GM18517 (cell line): ENCODE measurements around the gene OMG.
"Not testable (repeated sequence)": the region's sequence is repeated elsewhere in the genome, so short reads cannot be mapped to it uniquely, and the experiment has no call there.

ENCODE experiments used
- ATAC-seq: cut with Tn5 transposase; IDR thresholded peaks from one replicate; pipeline ENCODE4 v1.9.1; 2021; ENCODE audit warnings: mild to moderate bottlenecking, moderate library complexity; ENCODE audit not compliant: unreplicated experiment

The OMG gene, protein sequence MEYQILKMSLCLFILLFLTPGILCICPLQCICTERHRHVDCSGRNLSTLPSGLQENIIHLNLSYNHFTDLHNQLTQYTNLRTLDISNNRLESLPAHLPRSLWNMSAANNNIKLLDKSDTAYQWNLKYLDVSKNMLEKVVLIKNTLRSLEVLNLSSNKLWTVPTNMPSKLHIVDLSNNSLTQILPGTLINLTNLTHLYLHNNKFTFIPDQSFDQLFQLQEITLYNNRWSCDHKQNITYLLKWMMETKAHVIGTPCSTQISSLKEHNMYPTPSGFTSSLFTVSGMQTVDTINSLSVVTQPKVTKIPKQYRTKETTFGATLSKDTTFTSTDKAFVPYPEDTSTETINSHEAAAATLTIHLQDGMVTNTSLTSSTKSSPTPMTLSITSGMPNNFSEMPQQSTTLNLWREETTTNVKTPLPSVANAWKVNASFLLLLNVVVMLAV

GRCh38 chr17:31297090-31297489, at the start of gene OMG:
Gene OMG (minus strand): TSS chr17:31297239. CDS start chr17:31296331, 908 bp downstream.
- no peak for ATAC-seq

DNA sequence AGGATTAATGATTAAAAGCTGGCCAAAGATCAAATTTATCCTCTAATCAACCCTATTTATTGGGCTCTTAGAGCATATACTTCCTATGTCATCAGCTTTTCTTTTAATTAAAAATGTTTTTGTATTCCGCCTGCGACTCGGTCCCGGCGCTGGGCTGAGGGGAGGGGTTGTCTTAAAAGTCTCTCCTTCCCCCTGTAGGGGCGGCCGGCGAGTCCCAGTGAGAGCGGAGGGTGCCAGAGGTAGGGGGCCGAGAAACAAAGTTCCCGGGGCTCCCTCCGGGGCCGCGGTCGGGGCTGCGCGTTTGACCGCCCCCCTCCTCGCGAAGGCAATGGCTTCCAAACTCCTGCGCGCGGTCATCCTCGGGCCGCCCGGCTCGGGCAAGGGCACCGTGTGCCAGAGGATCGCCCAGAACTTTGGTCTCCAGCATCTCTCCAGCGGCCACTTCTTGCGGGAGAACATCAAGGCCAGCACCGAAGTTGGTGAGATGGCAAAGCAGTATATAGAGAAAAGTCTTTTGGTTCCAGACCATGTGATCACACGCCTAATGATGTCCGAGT, 48.2 kb upstream of the OMG start:
- ATAC-seq = not testable (repeated sequence)

- no peak for ATAC-seq
These were observed 43.0 kb upstream of the OMG start for GRCh38 chr17:31339906-31340661.

DNA sequence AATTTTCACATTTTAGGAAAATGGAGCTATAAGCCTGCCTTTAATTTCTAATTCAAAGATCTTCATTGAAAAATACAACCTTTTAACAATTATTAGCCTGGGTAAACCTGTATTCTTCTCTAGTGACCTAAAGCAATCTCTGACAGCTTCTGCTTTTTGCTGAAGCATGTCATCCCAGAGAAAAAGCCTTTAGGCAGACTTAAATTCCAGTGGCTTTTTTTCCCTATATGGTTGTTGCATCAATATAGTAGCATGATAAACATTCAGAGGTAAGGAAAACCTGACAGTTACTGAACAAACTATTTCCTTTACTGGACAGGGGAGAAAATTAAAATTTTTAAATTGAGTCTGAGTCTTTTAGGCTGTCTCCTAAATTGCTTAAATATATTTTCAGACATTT, 32.2 kb upstream of the OMG start:
- ATAC-seq = no peak

DNA sequence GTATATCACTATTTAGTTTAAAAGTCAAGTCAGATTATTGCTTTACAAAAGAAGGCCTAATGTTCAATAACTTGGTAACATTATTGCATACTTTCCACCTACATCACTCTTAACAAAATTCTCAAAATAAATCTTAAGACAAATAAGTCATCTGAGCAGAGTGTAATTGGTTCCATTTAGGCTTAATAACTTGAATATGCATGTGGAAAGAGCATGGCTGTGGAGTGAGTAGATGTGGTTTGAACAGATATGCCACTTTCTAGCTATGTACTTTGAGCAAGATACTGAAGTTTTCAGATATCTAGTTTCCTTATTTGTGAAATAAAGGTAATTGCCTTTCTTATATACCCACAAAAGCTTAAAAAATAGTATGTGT, 31.1 kb upstream of the OMG start:
- no peak for ATAC-seq

- no peak for ATAC-seq
These were observed 30.6 kb upstream of the OMG start for GRCh38 chr17:31327534-31328159.

DNA sequence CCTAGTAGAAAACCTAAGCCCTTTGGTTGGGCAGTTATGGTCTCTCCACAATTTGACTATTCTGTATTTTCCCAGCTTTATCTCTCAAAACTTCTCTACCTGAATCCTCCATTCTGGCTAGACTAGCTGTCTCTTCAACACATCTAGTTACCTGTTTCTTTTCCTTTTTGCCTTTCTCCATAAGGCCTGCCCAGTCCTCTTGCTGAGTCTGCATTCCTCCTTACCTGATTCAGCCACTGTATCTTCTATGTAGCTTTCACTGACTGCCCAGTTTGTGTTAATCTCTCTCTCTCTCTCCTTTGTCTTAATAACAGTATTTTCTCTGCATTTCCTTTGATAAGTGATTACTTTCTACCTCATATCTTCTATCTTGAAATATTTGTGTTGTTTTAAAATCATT, 26.5 kb upstream of the OMG start:
- ATAC-seq = no peak

GRCh38 chr17:31321966-31322365, 24.9 kb upstream of the OMG start:
- ATAC-seq = no peak

DNA sequence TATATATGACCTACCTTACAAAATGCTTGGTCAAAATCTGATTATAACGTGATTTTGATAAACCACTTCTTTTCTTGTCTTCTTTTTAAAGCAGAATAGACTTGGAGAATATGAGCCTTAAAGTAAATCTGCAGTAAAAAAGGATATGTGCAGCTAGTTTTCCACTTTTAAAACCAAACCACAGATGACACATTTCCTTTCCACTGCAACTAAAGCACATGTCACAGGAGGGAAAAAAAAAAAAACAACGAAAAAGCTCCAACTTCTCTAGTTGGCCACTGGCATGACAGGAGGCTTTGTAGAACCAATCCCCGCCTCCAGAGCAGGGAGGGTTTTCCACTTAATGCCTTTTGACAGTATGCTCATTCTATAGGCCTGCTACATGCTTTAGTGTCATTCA, 24.4 kb upstream of the OMG start, which contains the start of gene EVI2A:
EVI2A (minus strand) TSS at position 142 of the 400 bp plus-strand sequence. CDS start 2,609 bp downstream, outside the sequence.
- ATAC-seq = no peak

GRCh38 chr17:31320791-31321190, 23.8 kb upstream of the OMG start:
- no peak for ATAC-seq

DNA sequence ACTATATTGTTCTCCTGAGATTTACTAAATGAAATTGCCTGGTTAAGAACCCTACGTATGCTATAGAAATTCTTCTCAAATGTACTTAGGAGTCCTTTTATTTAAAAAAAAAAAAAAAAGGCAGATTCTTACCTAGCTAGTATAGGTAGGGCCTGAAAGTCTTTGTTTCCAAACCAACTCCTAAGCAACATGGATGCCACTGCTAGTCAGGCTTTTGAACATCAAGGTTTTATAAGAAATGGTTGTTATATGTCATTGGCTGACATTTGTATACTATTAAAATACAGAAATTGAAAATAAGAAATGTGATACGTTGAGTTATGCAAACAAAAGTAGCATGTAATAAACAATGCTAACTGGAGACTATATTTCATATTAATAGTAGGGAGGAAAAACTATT, 23.2 kb upstream of the OMG start:
- ATAC-seq = no peak

- ATAC-seq = no peak
These were observed 22.0 kb upstream of the OMG start for GRCh38 chr17:31318851-31319661.

GRCh38 chr17:31318298-31318801, 21.3 kb upstream of the OMG start:
- peak; percentile 40 for ATAC-seq

- no peak for ATAC-seq
These were observed 17.7 kb upstream of the OMG start for GRCh38 chr17:31314782-31315100.

GRCh38 chr17:31313982-31314781, 17.1 kb upstream of the OMG start, which contains the start of gene EVI2B:
Gene EVI2B (minus strand): TSS chr17:31314054. CDS start chr17:31305609, 8,445 bp downstream.
- peak; percentile 37 for ATAC-seq

DNA sequence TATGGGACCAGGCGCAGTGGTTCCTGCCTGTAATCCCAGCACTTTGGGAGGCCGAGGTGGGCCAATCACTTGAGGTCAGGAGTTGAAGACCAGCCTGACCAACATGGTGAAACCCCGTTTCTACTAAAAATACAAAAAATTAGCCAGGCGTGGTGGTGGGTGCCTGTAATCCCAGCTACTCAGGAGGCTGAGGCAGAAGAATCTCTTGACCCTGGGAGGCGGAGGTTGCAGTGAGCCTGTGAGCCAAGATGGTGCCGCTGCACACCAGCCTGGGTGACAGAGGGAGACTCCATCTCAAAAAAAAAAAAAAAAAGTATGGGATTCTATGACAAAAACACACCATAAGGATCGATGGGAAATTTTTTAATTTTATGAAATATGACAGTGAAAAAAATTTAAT, 15.2 kb upstream of the OMG start:
- ATAC-seq = not testable (repeated sequence)

DNA sequence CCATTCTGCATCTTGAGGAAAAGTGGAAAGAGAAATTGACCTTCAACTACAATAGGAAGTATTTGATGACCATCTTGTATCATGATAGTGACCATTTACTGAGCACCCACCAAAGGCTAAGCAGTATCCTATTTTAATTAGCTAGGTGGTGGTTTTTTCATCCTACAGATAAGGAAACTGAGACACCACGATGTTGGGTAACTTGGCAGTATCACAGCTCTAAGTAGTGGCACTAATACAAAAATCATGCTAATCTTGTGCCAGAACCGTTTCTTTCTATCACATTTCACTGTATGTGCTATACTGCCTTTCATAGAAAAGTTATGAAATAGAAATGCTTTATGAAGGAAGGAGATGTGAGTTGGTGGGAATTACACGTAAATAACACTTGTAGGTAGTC, 14.5 kb upstream of the OMG start:
- ATAC-seq = no peak

GRCh38 chr17:31310886-31311285, 13.8 kb upstream of the OMG start:
- ATAC-seq = no peak

DNA sequence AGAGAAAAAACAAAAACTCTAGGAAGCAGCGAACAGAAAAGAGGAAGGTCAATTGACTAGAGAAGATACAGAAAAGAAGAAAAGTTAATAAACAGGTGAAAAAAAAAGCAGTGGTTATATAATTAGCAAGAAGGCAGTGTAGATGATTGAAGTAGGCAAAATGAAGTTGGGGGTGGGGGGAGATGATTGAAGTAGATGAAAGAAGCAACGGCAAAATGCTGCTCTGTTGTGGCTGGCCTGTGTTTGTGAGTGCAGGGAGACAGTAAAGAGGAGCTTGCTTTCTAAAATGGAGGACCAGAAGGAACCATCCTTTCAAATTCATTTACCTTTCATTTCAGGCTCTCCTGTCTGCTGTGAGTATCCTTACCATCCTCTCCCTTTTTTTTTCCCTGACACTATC, 13.2 kb upstream of the OMG start:
- no peak for ATAC-seq
